Mesothelial cell of epicardium (in vitro differentiated cells): ENCODE results near the gene KSR1. TPM values are rescaled to one million over a fixed set of nuclear protein-coding genes. Genes with fewer than 3 reads are reported as not detected.

Experiments
- DNase-seq, 2 experiments: peaks; one replicate each; pipeline ENCODE4 v3.0.0; 2021; ENCODE audit warnings: low spot score in 2 of 2; ENCODE audit not compliant: unreplicated experiment in 2 of 2
- H3K27ac Mint-ChIP-seq: 2 replicates; pipeline ENCODE4 v1.8.0; 2021; ENCODE audit warnings: mixed read lengths
- H3K27me3 Mint-ChIP-seq: 2 replicates; pipeline ENCODE4 v1.8.0; 2021; ENCODE audit warnings: low read depth, mixed read lengths
- H3K36me3 Mint-ChIP-seq: 2 replicates; pipeline ENCODE4 v1.8.0; 2021; ENCODE audit warnings: mixed read lengths
- H3K4me1 Mint-ChIP-seq: 2 replicates; pipeline ENCODE4 v1.8.0; 2021; ENCODE audit warnings: mixed read lengths
- H3K4me3 Mint-ChIP-seq: 2 replicates; pipeline ENCODE4 v1.8.0; 2021; ENCODE audit warnings: mild to moderate bottlenecking, moderate library complexity, mixed read lengths
- H3K9me3 Mint-ChIP-seq: 2 replicates; pipeline ENCODE4 v1.8.0; 2021; ENCODE audit warnings: mixed read lengths
- total RNA-seq: library from RNA; stranded (reverse); gene quantifications from 3 replicates; pipeline ENCODE4 v1.2.1, GENCODE V29; 2021
- TF ChIP-seq, protein P1 (sequence below): fragments of 200-600 bp; sonication (generic); IDR thresholded peaks from one replicate; pipeline ENCODE4 v1.5.0; 2021; ENCODE audit warnings: antibody characterized with exemption; ENCODE audit not compliant: unreplicated experiment

KSR1 gene
- total RNA-seq, 1 donor from 2014 or later = 69.4 TPM

DNA sequence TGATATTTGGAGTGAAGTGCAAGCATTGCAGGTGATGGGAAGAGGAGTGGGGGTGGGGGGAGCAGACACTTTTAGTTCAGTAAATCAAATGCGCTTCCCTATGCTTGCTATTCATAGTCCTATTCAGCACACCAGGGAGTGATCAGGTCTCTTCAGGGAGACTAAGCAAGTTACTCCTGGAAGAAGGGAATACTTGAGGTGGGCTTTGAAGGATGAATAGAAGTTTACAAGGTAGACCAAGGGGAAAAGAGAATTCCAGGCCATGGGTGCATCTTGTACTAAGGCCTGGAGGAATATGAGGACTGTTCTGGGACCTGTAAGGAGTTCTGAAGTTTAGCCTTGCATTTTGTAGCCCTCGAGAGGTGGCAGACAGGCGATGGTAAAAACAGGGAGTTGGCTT, 134.6 kb downstream of the KSR1 start:
- Mint-ChIP-seq H3K27me3 (no peaks in the 10 kb centered on the region), H3K4me3 (no peak overlapping the region), H3K27ac (no peak overlapping the region), H3K9me3 (no peaks in the 10 kb centered on the region), H3K4me1 (peaks cover 9% of the 10 kb centered on the region), H3K36me3 (peaks cover 3% of the 10 kb centered on the region)
- DNase-seq = no peak
- TF ChIP-seq, protein P1, sequence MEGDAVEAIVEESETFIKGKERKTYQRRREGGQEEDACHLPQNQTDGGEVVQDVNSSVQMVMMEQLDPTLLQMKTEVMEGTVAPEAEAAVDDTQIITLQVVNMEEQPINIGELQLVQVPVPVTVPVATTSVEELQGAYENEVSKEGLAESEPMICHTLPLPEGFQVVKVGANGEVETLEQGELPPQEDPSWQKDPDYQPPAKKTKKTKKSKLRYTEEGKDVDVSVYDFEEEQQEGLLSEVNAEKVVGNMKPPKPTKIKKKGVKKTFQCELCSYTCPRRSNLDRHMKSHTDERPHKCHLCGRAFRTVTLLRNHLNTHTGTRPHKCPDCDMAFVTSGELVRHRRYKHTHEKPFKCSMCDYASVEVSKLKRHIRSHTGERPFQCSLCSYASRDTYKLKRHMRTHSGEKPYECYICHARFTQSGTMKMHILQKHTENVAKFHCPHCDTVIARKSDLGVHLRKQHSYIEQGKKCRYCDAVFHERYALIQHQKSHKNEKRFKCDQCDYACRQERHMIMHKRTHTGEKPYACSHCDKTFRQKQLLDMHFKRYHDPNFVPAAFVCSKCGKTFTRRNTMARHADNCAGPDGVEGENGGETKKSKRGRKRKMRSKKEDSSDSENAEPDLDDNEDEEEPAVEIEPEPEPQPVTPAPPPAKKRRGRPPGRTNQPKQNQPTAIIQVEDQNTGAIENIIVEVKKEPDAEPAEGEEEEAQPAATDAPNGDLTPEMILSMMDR = no peak

DNA sequence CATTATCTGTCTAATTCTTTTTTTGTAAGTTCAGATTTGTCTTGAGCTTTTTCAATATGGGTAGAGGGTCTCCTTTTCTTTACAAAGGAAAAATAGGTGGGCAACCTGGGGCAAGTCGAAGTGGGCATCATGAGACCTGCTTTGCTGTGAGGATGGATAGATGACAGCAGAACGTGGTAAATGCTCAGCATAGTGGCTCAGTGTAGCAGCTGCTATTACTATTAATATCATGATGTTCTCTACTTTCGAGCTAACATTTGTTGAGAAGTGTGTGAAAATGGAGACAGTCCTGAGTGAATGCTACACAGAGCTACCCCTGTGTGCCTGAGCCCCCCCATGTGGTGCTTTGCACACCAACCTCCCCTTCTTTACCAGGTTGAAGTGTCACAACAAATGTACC, 135.7 kb downstream of the KSR1 start:
- Mint-ChIP-seq H3K27me3 (no peaks in the 10 kb centered on the region), H3K9me3 (no peaks in the 10 kb centered on the region), H3K27ac (no peak overlapping the region), H3K36me3 (peaks cover 3% of the 10 kb centered on the region), H3K4me3 (no peak overlapping the region), H3K4me1 (peaks cover 11% of the 10 kb centered on the region)
- TF ChIP-seq, protein P1 = no peak
- no peak for DNase-seq

DNA sequence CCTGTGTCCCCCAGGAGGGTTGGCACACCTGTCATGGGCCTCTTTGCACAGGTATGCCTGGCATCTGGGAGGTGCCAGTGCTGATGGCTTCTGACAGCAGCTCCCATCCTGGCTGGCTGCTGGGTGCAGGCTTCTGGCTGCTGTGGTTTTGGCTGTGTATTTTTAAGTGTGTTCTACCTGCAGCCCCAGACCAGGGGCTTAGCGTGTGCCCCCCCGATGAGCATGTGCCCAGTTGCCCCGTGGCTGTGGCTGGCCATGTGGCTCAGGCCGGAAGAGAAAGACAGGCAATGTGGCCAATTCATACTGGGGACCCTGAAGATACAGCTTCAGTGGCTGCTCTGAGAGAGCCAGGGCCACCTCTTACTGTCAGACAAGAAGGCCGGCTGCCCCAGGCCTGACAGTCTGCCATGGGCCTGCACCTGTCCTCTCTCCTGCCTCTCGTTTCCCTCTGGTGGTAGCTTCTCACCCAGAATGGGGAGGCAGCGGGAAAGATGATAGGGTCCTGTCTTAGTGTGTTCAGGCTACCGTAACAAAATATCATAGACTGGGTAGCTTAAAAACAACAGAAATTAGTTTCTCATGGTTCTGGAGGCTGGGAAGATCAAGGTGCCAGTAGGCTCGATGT, 137.1 kb downstream of the KSR1 start:
- Mint-ChIP-seq H3K4me1 (peaks cover 11% of the 10 kb centered on the region), H3K9me3 (no peaks in the 10 kb centered on the region), H3K27me3 (no peaks in the 10 kb centered on the region), H3K36me3 (peaks cover 3% of the 10 kb centered on the region), H3K27ac (no peak overlapping the region), H3K4me3 (no peak overlapping the region)
- DNase-seq = no peak
- TF ChIP-seq, protein P1 = no peak

DNA sequence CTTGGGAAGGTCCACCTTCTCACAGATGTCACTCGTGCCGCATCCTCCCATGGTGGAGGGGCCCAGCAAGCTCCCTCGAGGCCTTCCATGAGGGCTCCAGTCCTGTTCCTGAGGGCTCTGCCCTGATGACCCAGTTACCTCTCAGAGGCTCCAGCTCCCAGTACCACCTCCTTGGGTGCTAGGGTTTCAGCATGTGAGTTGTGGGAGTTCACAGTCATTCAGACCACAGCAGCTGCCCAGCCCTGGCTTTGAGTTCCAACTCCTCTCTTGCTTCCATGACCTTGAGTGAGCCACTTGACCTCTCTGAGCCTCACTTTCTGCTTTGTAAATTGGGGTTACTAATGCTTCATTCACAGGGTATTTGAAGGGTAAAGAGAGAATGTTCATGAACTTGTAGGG, 137.6 kb downstream of the KSR1 start:
- no peaks in the 10 kb centered on the region for H3K9me3 Mint-ChIP-seq
- TF ChIP-seq, protein P1 = no peak
- H3K36me3 Mint-ChIP-seq = peaks cover 3% of the 10 kb centered on the region
- no peak for DNase-seq
- no peak overlapping the region for H3K27ac Mint-ChIP-seq
- H3K4me3 Mint-ChIP-seq = no peak overlapping the region
- peaks cover 11% of the 10 kb centered on the region for H3K4me1 Mint-ChIP-seq
- H3K27me3 Mint-ChIP-seq = no peaks in the 10 kb centered on the region

DNA sequence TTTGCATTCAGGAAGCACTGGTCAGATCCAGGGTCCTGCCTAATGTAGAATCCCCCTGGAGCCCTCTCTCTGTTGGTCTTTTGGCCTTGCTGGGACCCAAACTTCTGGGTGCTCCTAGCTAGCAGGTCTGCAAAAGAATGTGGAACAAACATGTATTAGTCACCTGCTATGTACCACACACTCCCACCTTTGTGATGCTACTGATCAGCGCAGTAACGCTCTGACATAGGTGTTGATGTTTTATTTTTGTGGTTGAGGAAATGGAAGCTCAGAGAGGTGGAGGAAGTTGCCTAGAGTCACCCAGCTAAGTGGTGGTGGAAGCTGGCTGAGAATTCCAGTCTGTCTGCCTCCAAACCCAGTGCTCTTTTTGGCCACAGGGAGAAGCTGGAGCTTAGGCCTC, 139.0 kb downstream of the KSR1 start:
- Mint-ChIP-seq H3K9me3 (no peaks in the 10 kb centered on the region), H3K4me1 (peaks cover 12% of the 10 kb centered on the region), H3K27me3 (no peaks in the 10 kb centered on the region), H3K36me3 (peaks cover 3% of the 10 kb centered on the region), H3K27ac (no peak overlapping the region), H3K4me3 (no peak overlapping the region)
- TF ChIP-seq, protein P1 = no peak
- DNase-seq = no peak

DNA sequence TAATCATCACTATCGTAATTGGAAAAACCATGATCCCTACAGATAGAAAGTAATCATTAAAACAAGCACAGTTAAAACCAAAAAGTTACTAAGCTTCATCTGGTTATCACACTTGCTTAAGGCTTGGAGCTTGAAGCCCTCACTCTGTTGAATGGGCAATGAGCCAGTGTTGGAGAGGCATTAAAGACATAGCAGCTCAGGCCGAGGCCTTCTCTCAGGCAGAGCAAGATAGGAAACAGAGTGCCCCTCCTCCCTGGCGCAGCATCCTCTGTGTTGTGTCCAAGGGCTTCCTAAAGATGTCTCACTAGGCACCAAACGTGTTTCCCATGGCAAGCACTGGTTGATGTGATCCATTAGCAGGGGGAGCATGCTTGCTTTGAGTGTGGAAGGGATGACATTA, 139.8 kb downstream of the KSR1 start:
- TF ChIP-seq, protein P1 = no peak
- no peak for DNase-seq
- Mint-ChIP-seq H3K36me3 (peaks cover 4% of the 10 kb centered on the region), H3K27ac (peak overlapping the region; percentile 47), H3K9me3 (no peaks in the 10 kb centered on the region), H3K27me3 (no peaks in the 10 kb centered on the region), H3K4me3 (no peak overlapping the region), H3K4me1 (peaks cover 12% of the 10 kb centered on the region)
